H9 (cell line): Measurements from ENCODE around the gene CRPPA. TPM values are rescaled to one million over a fixed set of nuclear protein-coding genes. Genes with fewer than 3 reads are reported as not detected.

Source experiments
- DNase-seq: peaks from one replicate; pipeline ENCODE4 v3.0.0-alpha.2; 2017
- H2AFZ ChIP-seq: one replicate; pipeline ENCODE4 v1.6.1; 2013; ENCODE audit warnings: mild to moderate bottlenecking, low read length, control low read depth, moderate library complexity
- H2AK5ac ChIP-seq: 2 replicates; pipeline ENCODE4 v1.6.1; 2013; ENCODE audit warnings: low read length, control low read depth, mixed read lengths; ENCODE audit not compliant: insufficient read length
- H2BK120ac ChIP-seq: one replicate; pipeline ENCODE4 v1.6.1; 2013; ENCODE audit warnings: low read depth, mild to moderate bottlenecking, low read length, control low read depth, inconsistent platforms; ENCODE audit not compliant: poor library complexity, severe bottlenecking
- H2BK12ac ChIP-seq: 2 replicates; pipeline ENCODE4 v1.6.1; 2013; ENCODE audit warnings: low read length, control low read depth, mixed read lengths, low read depth; ENCODE audit not compliant: insufficient read length
- H2BK15ac ChIP-seq: 2 replicates; pipeline ENCODE4 v1.6.1; 2013; ENCODE audit warnings: low read depth, low read length, control low read depth
- H2BK20ac ChIP-seq: one replicate; pipeline ENCODE4 v1.6.1; 2013; ENCODE audit warnings: low read depth, mild to moderate bottlenecking, low read length, control low read depth, inconsistent platforms; ENCODE audit not compliant: poor library complexity, severe bottlenecking
- H2BK5ac ChIP-seq: 2 replicates; pipeline ENCODE4 v1.6.1; 2013; ENCODE audit warnings: low read length, control low read depth, mixed read lengths; ENCODE audit not compliant: insufficient read length
- H3K14ac ChIP-seq: 2 replicates; pipeline ENCODE4 v1.6.1; 2013; ENCODE audit warnings: low read length, control low read depth; ENCODE audit not compliant: insufficient read depth
- H3K18ac ChIP-seq: 2 replicates; pipeline ENCODE4 v1.6.1; 2013; ENCODE audit warnings: low read depth, mild to moderate bottlenecking, mixed read lengths, low read length, control low read depth; ENCODE audit not compliant: insufficient read length
- H3K23ac ChIP-seq: 2 replicates; pipeline ENCODE4 v1.6.1; 2013; ENCODE audit warnings: low read length, control low read depth, mixed read lengths, low read depth; ENCODE audit not compliant: insufficient read length
- H3K23me2 ChIP-seq: 2 replicates; pipeline ENCODE4 v1.6.1; 2013; ENCODE audit warnings: low read depth, mild to moderate bottlenecking, mixed read lengths, low read length, control low read depth; ENCODE audit not compliant: insufficient read length, poor library complexity, severe bottlenecking
- H3K27ac ChIP-seq: 2 replicates; pipeline ENCODE4 v1.5.1; 2013; ENCODE audit warnings: low read length, control low read depth, mixed read lengths, low read depth; ENCODE audit not compliant: insufficient read length
- H3K27me3 ChIP-seq: 2 replicates; pipeline ENCODE4 v1.6.1; 2013; ENCODE audit warnings: low read length, control low read depth, inconsistent platforms; ENCODE audit not compliant: insufficient read depth
- H3K4ac ChIP-seq: 2 replicates; pipeline ENCODE4 v1.6.1; 2013; ENCODE audit warnings: low read depth, mild to moderate bottlenecking, control low read depth, inconsistent platforms, low read length, moderate library complexity
- H3K4me1 ChIP-seq: 2 replicates; pipeline ENCODE4 v1.6.1; 2013; ENCODE audit warnings: low read length, control low read depth, inconsistent platforms; ENCODE audit not compliant: insufficient read depth
- H3K4me2 ChIP-seq: 2 replicates; pipeline ENCODE4 v1.6.1; 2013; ENCODE audit warnings: low read length, control low read depth, mixed read lengths; ENCODE audit not compliant: insufficient read length, insufficient read depth
- H3K56ac ChIP-seq: 2 replicates; pipeline ENCODE4 v1.6.1; 2013; ENCODE audit warnings: low read depth, mild to moderate bottlenecking, mixed read lengths, low read length, control low read depth; ENCODE audit not compliant: insufficient read length
- H3K79me1 ChIP-seq: 2 replicates; pipeline ENCODE4 v1.6.1; 2013; ENCODE audit warnings: low read depth, mild to moderate bottlenecking, moderate library complexity, low read length, control low read depth, inconsistent platforms; ENCODE audit not compliant: insufficient read depth, poor library complexity, severe bottlenecking
- H3K79me2 ChIP-seq: 2 replicates; pipeline ENCODE4 v1.6.1; 2013; ENCODE audit warnings: low read length, control low read depth, inconsistent platforms; ENCODE audit not compliant: insufficient read depth
- H3K9ac ChIP-seq: 2 replicates; pipeline ENCODE4 v1.6.1; 2013; ENCODE audit warnings: low read length, control low read depth, mixed read lengths; ENCODE audit not compliant: insufficient read length; ENCODE audit errors: extremely low read depth
- H3K9me3 ChIP-seq: one replicate; pipeline ENCODE4 v1.6.1; 2013; ENCODE audit warnings: low read depth, low read length, inconsistent platforms; ENCODE audit not compliant: control insufficient read depth
- H3T11ph ChIP-seq: one replicate; pipeline ENCODE4 v1.6.1; 2013; ENCODE audit warnings: mild to moderate bottlenecking, low read length, control low read depth, inconsistent platforms
- H4K20me1 ChIP-seq: one replicate; pipeline ENCODE4 v1.6.1; 2013; ENCODE audit not compliant: control insufficient read depth, insufficient read length, insufficient read depth
- H4K5ac ChIP-seq: 2 replicates; pipeline ENCODE4 v1.6.1; 2013; ENCODE audit warnings: low read depth, mild to moderate bottlenecking, mixed read lengths, low read length, control low read depth; ENCODE audit not compliant: insufficient read length
- H4K8ac ChIP-seq: replicated peaks from 2 replicates; pipeline ENCODE4 v1.6.1; 2013; ENCODE audit warnings: low read length, control low read depth, mixed read lengths, low read depth; ENCODE audit not compliant: insufficient read length
- H4K91ac ChIP-seq: 2 replicates; pipeline ENCODE4 v1.6.1; 2013; ENCODE audit warnings: low read depth, mild to moderate bottlenecking, moderate library complexity, mixed read lengths, low read length, control low read depth; ENCODE audit not compliant: insufficient read length
- H3K27ac Mint-ChIP-seq, 3 experiments: 2 replicates in 2 of 3; 3 replicates in 1 of 3; pipeline ENCODE4 v1.8.0; 2020 to 2021; ENCODE audit warnings: mixed read lengths in 3 of 3, mild to moderate bottlenecking in 1 of 3, moderate library complexity in 1 of 3
- H3K27me3 Mint-ChIP-seq: 2 replicates; pipeline ENCODE4 v1.8.0; 2021; ENCODE audit warnings: low read depth, mild to moderate bottlenecking, moderate library complexity, mixed read lengths
- H3K36me3 Mint-ChIP-seq, 3 experiments: 2 replicates in 2 of 3; 3 replicates in 1 of 3; pipeline ENCODE4 v1.8.0; 2020 to 2021; ENCODE audit warnings: low read depth in 3 of 3, mixed read lengths in 3 of 3; ENCODE audit not compliant: insufficient read depth in 1 of 3
- H3K4me1 Mint-ChIP-seq, 2 experiments: 2 replicates each; pipeline ENCODE4 v1.8.0; 2020; ENCODE audit warnings: mixed read lengths in 2 of 2
- H3K4me3 Mint-ChIP-seq, 2 experiments: 2 replicates in 1 of 2; 3 replicates in 1 of 2; pipeline ENCODE4 v1.8.0; 2020 to 2021; ENCODE audit warnings: mild to moderate bottlenecking in 2 of 2, mixed read lengths in 2 of 2, moderate library complexity in 1 of 2
- H3K9me3 Mint-ChIP-seq, 2 experiments: 2 replicates in 1 of 2; 3 replicates in 1 of 2; pipeline ENCODE4 v1.8.0; 2020; ENCODE audit warnings: mild to moderate bottlenecking in 2 of 2, mixed read lengths in 2 of 2, moderate library complexity in 1 of 2
- WGBS: extraction: QIAGEN DNeasy Blood & Tissue Kit; methylation state at CpG from one replicate; pipeline ENCODE4 v1.1.7; 2013; ENCODE audit warnings: missing lambda C conversion rate, low lambda C conversion rate, mixed read lengths; ENCODE audit not compliant: insufficient read length; ENCODE audit errors: extremely low coverage; 5-methylcytosine and 5-hydroxymethylcytosine counted together
- total RNA-seq: library from RNA; stranded (reverse); gene quantifications from 2 replicates; pipeline ENCODE4 v1.2.1, GENCODE V29; 2021
- TF ChIP-seq, protein P1 (sequence below): fragments of 200-600 bp; sonication (generic); conservative IDR thresholded peaks from 3 replicates; pipeline ENCODE4 v1.8.0; 2021; ENCODE audit warnings: antibody characterized with exemption, mild to moderate bottlenecking

CRPPA gene
- total RNA-seq, 1 experiment from 2014 or later = 1.9 TPM

DNA sequence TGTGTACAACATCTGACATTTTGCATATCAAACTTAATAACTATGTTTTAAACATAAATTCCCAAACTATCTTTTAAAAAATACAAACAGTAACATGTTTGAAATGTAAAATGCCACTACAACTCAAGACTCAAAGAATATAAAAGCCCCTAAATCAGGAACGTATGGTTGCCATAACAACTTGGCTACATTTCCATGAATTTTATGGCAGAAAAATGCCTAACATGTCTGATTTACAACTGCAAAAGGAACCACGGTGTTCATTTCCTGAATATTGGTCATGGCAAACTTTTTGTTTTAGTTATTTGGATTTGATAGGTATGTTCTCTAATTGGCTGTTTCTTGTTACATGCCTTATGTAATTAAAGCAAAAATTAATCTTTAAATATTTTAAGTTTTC is 42.2 kb upstream of the CRPPA start:
- Histone ChIP-seq H4K5ac (no peak overlapping the region), H3K18ac (no peak overlapping the region), H3K79me1 (no peaks in the 10 kb centered on the region), H3K23me2 (no peaks in the 10 kb centered on the region), H2BK20ac (no peak overlapping the region), H4K8ac (no peak overlapping the region), H3K14ac (no peak overlapping the region), H3K79me2 (no peaks in the 10 kb centered on the region), H2AFZ (no peak overlapping the region), H2BK5ac (no peak overlapping the region), H3T11ph (no peak overlapping the region), H4K91ac (no peak overlapping the region), H3K4ac (no peak overlapping the region), H2BK12ac (no peak overlapping the region), H3K4me1 (peaks cover 5% of the 10 kb centered on the region), H2AK5ac (no peak overlapping the region), H3K27me3 (no peaks in the 10 kb centered on the region), H4K20me1 (no peaks in the 10 kb centered on the region), H2BK15ac (no peak overlapping the region), H3K9ac (no peak overlapping the region), H3K23ac (no peak overlapping the region), H3K56ac (no peak overlapping the region), H2BK120ac (no peak overlapping the region), H3K27ac (no peak overlapping the region), H3K4me2 (no peak overlapping the region), H3K9me3 (no peaks in the 10 kb centered on the region)
- no peak overlapping the region for H3K4me3 Mint-ChIP-seq
- no peak overlapping the region for H3K27ac Mint-ChIP-seq
- no peak for DNase-seq
- H3K4me1 Mint-ChIP-seq = peaks cover 33 to 38% of the 10 kb centered on the region in 2 experiments
- no peaks in the 10 kb centered on the region for H3K27me3 Mint-ChIP-seq
- no peaks in the 10 kb centered on the region for H3K36me3 Mint-ChIP-seq
- TF ChIP-seq, protein P1, sequence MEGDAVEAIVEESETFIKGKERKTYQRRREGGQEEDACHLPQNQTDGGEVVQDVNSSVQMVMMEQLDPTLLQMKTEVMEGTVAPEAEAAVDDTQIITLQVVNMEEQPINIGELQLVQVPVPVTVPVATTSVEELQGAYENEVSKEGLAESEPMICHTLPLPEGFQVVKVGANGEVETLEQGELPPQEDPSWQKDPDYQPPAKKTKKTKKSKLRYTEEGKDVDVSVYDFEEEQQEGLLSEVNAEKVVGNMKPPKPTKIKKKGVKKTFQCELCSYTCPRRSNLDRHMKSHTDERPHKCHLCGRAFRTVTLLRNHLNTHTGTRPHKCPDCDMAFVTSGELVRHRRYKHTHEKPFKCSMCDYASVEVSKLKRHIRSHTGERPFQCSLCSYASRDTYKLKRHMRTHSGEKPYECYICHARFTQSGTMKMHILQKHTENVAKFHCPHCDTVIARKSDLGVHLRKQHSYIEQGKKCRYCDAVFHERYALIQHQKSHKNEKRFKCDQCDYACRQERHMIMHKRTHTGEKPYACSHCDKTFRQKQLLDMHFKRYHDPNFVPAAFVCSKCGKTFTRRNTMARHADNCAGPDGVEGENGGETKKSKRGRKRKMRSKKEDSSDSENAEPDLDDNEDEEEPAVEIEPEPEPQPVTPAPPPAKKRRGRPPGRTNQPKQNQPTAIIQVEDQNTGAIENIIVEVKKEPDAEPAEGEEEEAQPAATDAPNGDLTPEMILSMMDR = no peak
- no CpG with 5 or more reads among the region's 2 CpGs for WGBS
- H3K9me3 Mint-ChIP-seq = no peaks in the 10 kb centered on the region
